CD4-positive, alpha-beta T cell (primary cell): ENCODE data around the gene FOXP4. TPM values are rescaled to one million over a fixed set of nuclear protein-coding genes. Genes with fewer than 3 reads are reported as not detected.

ENCODE experiments used
- ATAC-seq: fragments of 200-7000 bp; cut with Tn5 transposase; one replicate; pipeline ENCODE4 v1.10.0; 2022; ENCODE audit warnings: mild to moderate bottlenecking; ENCODE audit not compliant: poor library complexity
- CTCF ChIA-PET: fragments of 350-600 bp; sonication (Branson Sonifier 250); formaldehyde crosslinking; loops from one replicate; lab custom pipeline; 2021; ENCODE audit warnings: antibody characterized with exemption, inconsistent platforms; lab: Charles Lee
- POLR2A ChIA-PET: fragments of 350-600 bp; sonication (Branson Sonifier 250); formaldehyde crosslinking; loops from one replicate; lab custom pipeline; 2021; ENCODE audit warnings: antibody characterized with exemption, inconsistent platforms; lab: Charles Lee
- DNase-seq, 14 experiments: peaks; one replicate each; pipeline ENCODE4 v3.0.0-alpha.2; 2013 to 2020; ENCODE audit warnings: mixed read lengths in 2 of 14
- H3K27ac ChIP-seq, 2 donors: one replicate each; pipeline versions ENCODE4 v1.5.1 to v1.7.0; 2013; ENCODE audit warnings: low read length in 2 of 2, low read depth in 1 of 2, mild to moderate bottlenecking in 1 of 2
- H3K27me3 ChIP-seq, 2 experiments: 1 replicate in 1 of 2; 2 replicates in 1 of 2; pipeline versions ENCODE4 v1.6.1 to v1.7.0; 2013; ENCODE audit warnings: low read length in 2 of 2, control low read depth in 1 of 2, mild to moderate bottlenecking in 1 of 2, moderate library complexity in 1 of 2; ENCODE audit not compliant: insufficient read depth in 2 of 2, control insufficient read depth in 1 of 2
- H3K36me3 ChIP-seq: one replicate; pipeline ENCODE4 v1.6.1; 2013; ENCODE audit warnings: low read length, control low read depth; ENCODE audit not compliant: insufficient read depth
- H3K4me1 ChIP-seq: one replicate; pipeline ENCODE4 v1.6.1; 2013; ENCODE audit warnings: low read length, control low read depth; ENCODE audit not compliant: insufficient read depth
- H3K4me3 ChIP-seq: one replicate; pipeline ENCODE4 v1.5.1; 2013; ENCODE audit warnings: mild to moderate bottlenecking, low read length, moderate library complexity
- H3K9me3 ChIP-seq, 2 experiments: 1 replicate in 1 of 2; 2 replicates in 1 of 2; pipeline versions ENCODE4 v1.6.1 to v1.7.0; 2013; ENCODE audit warnings: low read length in 2 of 2, mild to moderate bottlenecking in 2 of 2, control low read depth in 1 of 2, moderate library complexity in 1 of 2; ENCODE audit not compliant: control insufficient read depth in 1 of 2, insufficient read depth in 1 of 2
- H3K27ac Mint-ChIP-seq: one replicate; pipeline ENCODE4 v1.8.0; 2020; ENCODE audit warnings: mixed read lengths
- H3K27me3 Mint-ChIP-seq: one replicate; pipeline ENCODE4 v1.8.0; 2021; ENCODE audit warnings: mixed read lengths
- H3K36me3 Mint-ChIP-seq: one replicate; pipeline ENCODE4 v1.8.0; 2021; ENCODE audit warnings: low read depth, mixed read lengths
- H3K4me1 Mint-ChIP-seq: one replicate; pipeline ENCODE4 v1.8.0; 2021; ENCODE audit warnings: low read depth, mixed read lengths
- H3K4me3 Mint-ChIP-seq: one replicate; pipeline ENCODE4 v1.8.0; 2020; ENCODE audit warnings: mild to moderate bottlenecking, mixed read lengths
- H3K9me3 Mint-ChIP-seq: one replicate; pipeline ENCODE4 v1.8.0; 2020; ENCODE audit warnings: mixed read lengths
- intact Hi-C, 2 experiments: fragments of 100-400 bp; cut with DNase I in 1 of 2; cut with micrococcal nuclease in 1 of 2; formaldehyde crosslinking; loops; one replicate each; pipeline versions ENCODE4 v1.15.1 to v1.9.0; 2023 to 2025; cut with DNase I, micrococcal nuclease
- total RNA-seq, 174 experiments: library from RNA in 2 of 174; stranded (reverse) in 2 of 174; gene quantifications; one replicate each; pipeline ENCODE4 v1.2.3 and lab custom pipeline; 2021 to 2026
- TF ChIP-seq, protein P1 (sequence below): fragments of 200-600 bp; IDR thresholded peaks from one replicate; pipeline ENCODE4 v1.8.0; 2022; ENCODE audit warnings: antibody characterized with exemption, mild to moderate bottlenecking

FOXP4 gene
- total RNA-seq, 2 experiments from 2014 or later, result 3.7 to 3.9 TPM

DNA sequence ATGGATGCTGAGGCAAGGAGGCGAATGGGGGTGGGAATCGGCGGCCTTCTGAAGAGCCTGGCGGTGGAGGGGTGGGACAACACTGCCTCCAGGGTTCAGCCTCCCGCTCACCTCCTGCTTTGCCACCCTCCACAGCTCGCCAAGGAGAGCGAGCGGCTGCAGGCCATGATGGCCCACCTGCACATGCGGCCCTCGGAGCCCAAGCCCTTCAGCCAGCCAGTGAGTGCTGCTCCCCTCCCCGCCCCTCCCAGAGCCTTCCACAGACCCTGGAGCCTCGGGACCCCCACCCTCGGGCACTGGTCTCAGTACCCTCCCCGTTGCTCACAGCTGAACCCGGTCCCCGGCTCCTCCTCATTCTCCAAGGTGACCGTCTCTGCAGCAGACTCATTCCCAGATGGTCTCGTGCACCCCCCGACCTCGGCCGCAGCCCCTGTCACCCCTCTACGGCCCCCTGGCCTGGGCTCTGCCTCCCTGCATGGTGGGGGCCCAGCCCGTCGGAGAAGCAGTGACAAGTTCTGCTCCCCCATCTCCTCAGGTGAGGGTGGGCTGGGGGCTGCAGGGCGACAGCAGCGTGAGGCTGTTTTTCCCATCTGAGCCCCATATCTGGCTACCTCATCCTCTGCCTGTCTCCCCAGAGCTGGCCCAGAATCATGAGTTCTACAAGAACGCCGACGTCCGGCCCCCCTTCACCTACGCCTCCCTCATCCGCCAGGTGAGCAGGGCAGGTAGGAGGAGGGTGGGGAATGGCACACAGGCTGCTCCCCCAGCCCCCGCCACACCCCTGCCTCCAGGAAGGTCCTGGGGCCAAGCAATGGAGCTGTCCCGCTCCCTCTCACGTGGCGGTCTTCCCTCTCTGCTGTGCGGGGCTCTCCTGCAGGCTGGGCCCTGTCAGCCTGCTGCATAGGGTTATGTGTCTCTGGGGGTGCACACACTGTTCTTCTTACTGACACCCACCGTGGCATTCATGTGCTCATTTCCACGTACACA lies 43.7 kb downstream of the FOXP4 start:
- Mint-ChIP-seq H3K27ac (no peak overlapping the region), H3K4me3 (no peak overlapping the region), H3K9me3 (no peaks in the 10 kb centered on the region), H3K36me3 (peaks cover 10% of the 10 kb centered on the region), H3K27me3 (no peaks in the 10 kb centered on the region), H3K4me1 (no peaks in the 10 kb centered on the region)
- TF ChIP-seq, protein P1, sequence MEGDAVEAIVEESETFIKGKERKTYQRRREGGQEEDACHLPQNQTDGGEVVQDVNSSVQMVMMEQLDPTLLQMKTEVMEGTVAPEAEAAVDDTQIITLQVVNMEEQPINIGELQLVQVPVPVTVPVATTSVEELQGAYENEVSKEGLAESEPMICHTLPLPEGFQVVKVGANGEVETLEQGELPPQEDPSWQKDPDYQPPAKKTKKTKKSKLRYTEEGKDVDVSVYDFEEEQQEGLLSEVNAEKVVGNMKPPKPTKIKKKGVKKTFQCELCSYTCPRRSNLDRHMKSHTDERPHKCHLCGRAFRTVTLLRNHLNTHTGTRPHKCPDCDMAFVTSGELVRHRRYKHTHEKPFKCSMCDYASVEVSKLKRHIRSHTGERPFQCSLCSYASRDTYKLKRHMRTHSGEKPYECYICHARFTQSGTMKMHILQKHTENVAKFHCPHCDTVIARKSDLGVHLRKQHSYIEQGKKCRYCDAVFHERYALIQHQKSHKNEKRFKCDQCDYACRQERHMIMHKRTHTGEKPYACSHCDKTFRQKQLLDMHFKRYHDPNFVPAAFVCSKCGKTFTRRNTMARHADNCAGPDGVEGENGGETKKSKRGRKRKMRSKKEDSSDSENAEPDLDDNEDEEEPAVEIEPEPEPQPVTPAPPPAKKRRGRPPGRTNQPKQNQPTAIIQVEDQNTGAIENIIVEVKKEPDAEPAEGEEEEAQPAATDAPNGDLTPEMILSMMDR, result no peak
- Histone ChIP-seq H3K36me3 (peaks cover 3% of the 10 kb centered on the region), H3K9me3 (no peaks in the 10 kb centered on the region), H3K27ac (no peak overlapping the region), H3K4me1 (peaks cover 5% of the 10 kb centered on the region), H3K27me3 (no peaks in the 10 kb centered on the region), H3K4me3 (no peak overlapping the region)
- intact Hi-C loops, result loop anchor here in 1 of 2 experiments (5.0 kb wide), 1 partner anchor 43 kb away; the partner anchor contains the start of gene FOXP4
- ChIA-PET CTCF (no interaction called here), POLR2A (no interaction called here)
- no peak for ATAC-seq
- DNase-seq, result no peak

DNA sequence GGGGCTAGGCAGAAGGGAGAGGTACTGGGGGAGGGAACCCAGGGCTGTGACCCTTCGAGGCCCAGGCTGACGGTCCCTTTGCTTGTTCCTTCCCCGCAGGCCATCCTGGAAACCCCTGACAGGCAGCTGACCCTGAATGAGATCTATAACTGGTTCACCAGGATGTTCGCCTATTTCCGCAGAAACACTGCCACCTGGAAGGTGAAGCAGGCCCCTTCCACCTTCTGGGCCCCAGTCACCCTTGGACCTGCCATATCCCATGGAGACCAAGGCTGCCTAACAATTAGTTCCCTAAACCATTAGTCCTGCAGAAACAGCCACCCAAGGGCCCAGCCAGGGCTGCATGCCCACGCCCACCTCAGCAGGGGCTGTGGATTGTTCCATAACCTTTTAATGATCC lies 44.9 kb downstream of the FOXP4 start:
- Histone ChIP-seq H3K27me3 (no peaks in the 10 kb centered on the region), H3K27ac (no peak overlapping the region), H3K9me3 (no peaks in the 10 kb centered on the region), H3K36me3 (peaks cover 3% of the 10 kb centered on the region), H3K4me3 (no peak overlapping the region), H3K4me1 (peaks cover 5% of the 10 kb centered on the region)
- ChIA-PET POLR2A (no interaction called here), CTCF (no interaction called here)
- TF ChIP-seq, protein P1, result no peak
- ATAC-seq (no peak), DNase-seq (no peak)
- Mint-ChIP-seq H3K27me3 (no peaks in the 10 kb centered on the region), H3K36me3 (peaks cover 10% of the 10 kb centered on the region), H3K4me3 (no peak overlapping the region), H3K9me3 (no peaks in the 10 kb centered on the region), H3K27ac (no peak overlapping the region), H3K4me1 (no peaks in the 10 kb centered on the region)
- intact Hi-C loops, result loop anchor here in 1 of 2 experiments (5.0 kb wide), 1 partner anchor 44 kb away; the partner anchor contains the start of gene FOXP4

DNA sequence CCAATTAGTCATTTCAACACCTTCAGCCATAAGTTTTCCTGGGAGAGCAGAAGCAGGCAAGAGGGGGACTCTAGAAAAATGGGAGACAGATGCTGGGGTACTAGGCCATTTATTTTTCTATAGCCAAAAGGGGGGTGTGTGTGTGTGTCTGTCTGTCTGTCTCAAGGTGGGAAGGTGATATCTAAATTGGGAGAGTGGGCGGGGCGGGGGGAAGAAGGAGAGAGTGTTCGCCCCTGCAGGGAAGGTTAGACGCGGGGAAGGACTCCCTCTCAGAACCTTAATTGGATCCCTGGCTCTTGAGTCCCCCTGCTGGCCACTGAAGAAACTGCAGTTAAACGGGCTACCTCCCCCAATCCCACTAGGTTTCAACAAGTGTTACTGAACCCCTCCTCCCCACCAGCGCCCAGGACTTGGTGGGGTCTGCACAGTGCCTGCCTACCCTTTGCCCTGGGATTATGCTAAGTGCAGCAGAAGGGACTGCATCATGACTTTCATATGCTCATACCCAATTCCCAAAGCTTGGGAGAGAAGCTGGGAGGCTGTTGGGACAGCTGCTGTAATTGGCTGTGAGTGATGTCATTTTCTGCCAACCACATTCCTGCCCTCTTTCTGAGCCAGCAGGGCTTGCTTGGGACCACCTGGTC lies 45.8 kb downstream of the FOXP4 start:
- H3K9me3 ChIP-seq, result no peaks in the 10 kb centered on the region
- ChIA-PET CTCF (interaction anchor here (0.6 to 1.3 kb wide), 4 partner anchors 31 to 167 kb away, joined by 3 to 13 read pairs (median 6); no protein-coding TSS in a partner anchor), POLR2A (no interaction called here)
- peaks cover 8% of the 10 kb centered on the region for H3K36me3 ChIP-seq
- H3K27me3 ChIP-seq, result no peaks in the 10 kb centered on the region
- H3K4me3 Mint-ChIP-seq, result no peak overlapping the region
- no peak overlapping the region for H3K27ac Mint-ChIP-seq
- H3K4me1 ChIP-seq, result peaks cover 5% of the 10 kb centered on the region
- ATAC-seq (peak; percentile 83), DNase-seq (peak; percentile 67 to 84 (median 76))
- H3K4me1 Mint-ChIP-seq, result no peaks in the 10 kb centered on the region
- H3K36me3 Mint-ChIP-seq, result peaks cover 10% of the 10 kb centered on the region
- TF ChIP-seq, protein P1, result peak; percentile 86
- no peak overlapping the region for H3K4me3 ChIP-seq
- H3K27me3 Mint-ChIP-seq, result no peaks in the 10 kb centered on the region
- intact Hi-C loops, result loop anchor here (1.0 to 5.0 kb wide), 4 partner anchors 45 to 223 kb away; partner anchors contain the start of gene FOXP4 (in 1 of the 2)
- no peaks in the 10 kb centered on the region for H3K9me3 Mint-ChIP-seq
- no peak overlapping the region for H3K27ac ChIP-seq
